Measurements from ENCODE around the gene PHLPP1. TPM values are rescaled to one million over a fixed set of nuclear protein-coding genes. Genes with fewer than 3 reads are reported as not detected.

Gene PHLPP1
- total RNA-seq, 2 donors from 2014 or later, result 8.6 to 20.8 TPM

GRCh38 chr18:62744076-62744968 lies 29.0 kb downstream of the PHLPP1 start:
- peak overlapping the region; percentile 26 to 82 (median 46) for H3K27ac ChIP-seq
- WGBS, 2 donors, result 44 to 61% methylated on average over 3 of the region's 3 CpGs

GRCh38 chr18:62745089-62745751 lies 29.9 kb downstream of the PHLPP1 start:
- H3K4me1 ChIP-seq, result peaks cover 62% of the 10 kb centered on the region
- no peaks in the 10 kb centered on the region for H3K36me3 ChIP-seq (replicated peaks in 1 of 2; ENCODE audit: insufficient read depth in 1 of 2, low read depth in 2 of 2)
- no peak overlapping the region for H3K4me3 ChIP-seq
- peak overlapping the region in 1 of 4 donors; percentile 82 for H3K27ac ChIP-seq
- H3K9me3 ChIP-seq, result no peaks in the 10 kb centered on the region
- ATAC-seq (no peak), DNase-seq (no peak)
- intact Hi-C loops (cut with DNase I), result no loop called here
- H3K27me3 ChIP-seq, result no peaks in the 10 kb centered on the region
- TF ChIP-seq CTCF (IDR thresholded peaks at IDR 0.05), result peak in 1 of 7 experiments; percentile 6
- no peak for TF ChIP-seq POLR2A (IDR thresholded peaks at IDR 0.05)
- 34 to 43% methylated on average over 3 of the region's 3 CpGs for WGBS, 2 donors

More at GRCh38 chr18:62744076-62744968, 29.0 kb downstream of the PHLPP1 start:
- H3K36me3 ChIP-seq (replicated peaks in 1 of 2; ENCODE audit: insufficient read depth in 1 of 2, low read depth in 2 of 2), result no peaks in the 10 kb centered on the region
- intact Hi-C loops (cut with DNase I), result no loop called here
- H3K4me3 ChIP-seq, result no peak overlapping the region
- DNase-seq (peak in 1 of 4 donors; percentile 38), ATAC-seq (peak; percentile 22)
- no peaks in the 10 kb centered on the region for H3K27me3 ChIP-seq
- no peaks in the 10 kb centered on the region for H3K9me3 ChIP-seq
- no peak for TF ChIP-seq CTCF (IDR thresholded peaks at IDR 0.05)
- H3K4me1 ChIP-seq, result peaks cover 60% of the 10 kb centered on the region

- Histone ChIP-seq H3K4me1 (peaks cover 58% of the 10 kb centered on the region), H3K36me3 (replicated peaks in 1 of 2; ENCODE audit: insufficient read depth in 1 of 2, low read depth in 2 of 2) (no peaks in the 10 kb centered on the region), H3K4me3 (no peak overlapping the region), H3K27me3 (no peaks in the 10 kb centered on the region), H3K9me3 (no peaks in the 10 kb centered on the region), H3K27ac (no peak overlapping the region)
- WGBS, 2 donors, result 95 to 96% methylated on average over 6 of the region's 6 CpGs
- DNase-seq (no peak), ATAC-seq (no peak)
- intact Hi-C loops (cut with DNase I), result no loop called here
- TF ChIP-seq POLR2A (IDR thresholded peaks at IDR 0.05), result no peak
- TF ChIP-seq CTCF (IDR thresholded peaks at IDR 0.05), result no peak
These were observed 34.0 kb downstream of the PHLPP1 start for GRCh38 chr18:62749389-62749788.

GRCh38 chr18:62751341-62751821 lies 36.0 kb downstream of the PHLPP1 start:
- ATAC-seq (peak; percentile 40), DNase-seq (peak in 2 of 4 donors; percentile 38 to 52)
- H3K4me3 ChIP-seq, result no peak overlapping the region
- H3K9me3 ChIP-seq, result no peaks in the 10 kb centered on the region
- H3K27me3 ChIP-seq, result no peaks in the 10 kb centered on the region
- intact Hi-C loops (cut with DNase I), result no loop called here
- H3K27ac ChIP-seq, result peak overlapping the region in 1 of 4 donors; percentile 2
- H3K36me3 ChIP-seq (replicated peaks in 1 of 2; ENCODE audit: insufficient read depth in 1 of 2, low read depth in 2 of 2), result no peaks in the 10 kb centered on the region
- 26 to 39% methylated on average over 3 of the region's 3 CpGs for WGBS, 2 donors
- TF ChIP-seq POLR2A (IDR thresholded peaks at IDR 0.05) (no peak), CTCF (IDR thresholded peaks at IDR 0.05) (no peak)
- peaks cover 46% of the 10 kb centered on the region for H3K4me1 ChIP-seq
